Measurements from ENCODE around the gene SLC38A3.

DNA sequence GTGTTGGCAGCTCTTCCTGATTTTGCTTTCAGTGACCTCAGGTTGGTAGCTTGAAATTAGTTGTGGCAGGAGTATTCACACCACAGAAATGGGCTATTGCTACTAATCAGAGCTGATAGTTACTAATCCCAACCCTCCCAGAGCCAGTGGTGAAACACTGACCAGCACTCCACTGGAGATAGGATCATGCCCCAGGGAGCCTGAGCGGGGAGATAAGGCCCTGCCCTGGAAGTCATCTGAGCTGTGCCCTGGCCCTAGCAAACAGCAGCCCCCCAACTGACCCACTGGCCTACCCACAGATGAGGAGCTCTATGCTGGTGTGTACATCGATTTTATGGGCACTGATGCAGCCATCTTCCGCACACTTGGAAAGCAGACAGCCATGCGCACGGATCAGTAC, 23.1 kb upstream of the SLC38A3 start:
- TF ChIP-seq, protein P1, sequence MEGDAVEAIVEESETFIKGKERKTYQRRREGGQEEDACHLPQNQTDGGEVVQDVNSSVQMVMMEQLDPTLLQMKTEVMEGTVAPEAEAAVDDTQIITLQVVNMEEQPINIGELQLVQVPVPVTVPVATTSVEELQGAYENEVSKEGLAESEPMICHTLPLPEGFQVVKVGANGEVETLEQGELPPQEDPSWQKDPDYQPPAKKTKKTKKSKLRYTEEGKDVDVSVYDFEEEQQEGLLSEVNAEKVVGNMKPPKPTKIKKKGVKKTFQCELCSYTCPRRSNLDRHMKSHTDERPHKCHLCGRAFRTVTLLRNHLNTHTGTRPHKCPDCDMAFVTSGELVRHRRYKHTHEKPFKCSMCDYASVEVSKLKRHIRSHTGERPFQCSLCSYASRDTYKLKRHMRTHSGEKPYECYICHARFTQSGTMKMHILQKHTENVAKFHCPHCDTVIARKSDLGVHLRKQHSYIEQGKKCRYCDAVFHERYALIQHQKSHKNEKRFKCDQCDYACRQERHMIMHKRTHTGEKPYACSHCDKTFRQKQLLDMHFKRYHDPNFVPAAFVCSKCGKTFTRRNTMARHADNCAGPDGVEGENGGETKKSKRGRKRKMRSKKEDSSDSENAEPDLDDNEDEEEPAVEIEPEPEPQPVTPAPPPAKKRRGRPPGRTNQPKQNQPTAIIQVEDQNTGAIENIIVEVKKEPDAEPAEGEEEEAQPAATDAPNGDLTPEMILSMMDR (IDR thresholded peaks at IDR 0.05): no peak
- TF ChIP-seq POLR2A (IDR thresholded peaks at IDR 0.05): no peak
